Psoas muscle (tissue), 8 donors: Measurements from ENCODE around the gene ZNF716. TPM values are rescaled to one million over a fixed set of nuclear protein-coding genes. Genes with fewer than 3 reads are reported as not detected.

Experiments
- ATAC-seq, 4 donors: fragments of 200-7000 bp; cut with Tn5 transposase; one replicate each; pipeline ENCODE4 v1.9.1; 2020; ENCODE audit warnings: moderate library complexity in 3 of 4, mild to moderate bottlenecking in 2 of 4
- DNase-seq, 2 donors: peaks; one replicate each; pipeline ENCODE4 v3.0.0-alpha.2; 2020
- H3K27ac ChIP-seq: fragments of 200-600 bp; one replicate; pipeline ENCODE4 v1.8.0; 2022
- H3K27me3 ChIP-seq, 3 donors: fragments of 200-600 bp in 1 of 3; one replicate each; pipeline versions ENCODE4 v1.6.1 to v1.8.0; 2013 to 2022; ENCODE audit warnings: low read length in 2 of 3, mild to moderate bottlenecking in 2 of 3, moderate library complexity in 1 of 3; ENCODE audit not compliant: insufficient read depth in 3 of 3
- H3K36me3 ChIP-seq, 2 donors: fragments of 200-600 bp in 1 of 2; one replicate each; pipeline versions ENCODE4 v1.6.1 to v1.8.0; 2013 to 2022; ENCODE audit warnings: low read depth in 1 of 2, mild to moderate bottlenecking in 1 of 2, moderate library complexity in 1 of 2; ENCODE audit not compliant: insufficient read depth in 1 of 2
- H3K4me1 ChIP-seq: fragments of 200-600 bp; one replicate; pipeline ENCODE4 v1.8.0; 2022
- H3K4me3 ChIP-seq: fragments of 200-600 bp; one replicate; pipeline ENCODE4 v1.8.0; 2022; ENCODE audit warnings: mild to moderate bottlenecking
- H3K9me3 ChIP-seq: fragments of 200-600 bp; one replicate; pipeline ENCODE4 v1.8.0; 2022
- WGBS, 3 donors: extraction: QIAGEN DNeasy Blood & Tissue Kit; methylation state at CpG; one replicate each; pipeline versions ENCODE4 v1.1.6 to v1.1.7; 2013; 5-methylcytosine and 5-hydroxymethylcytosine counted together
- intact Hi-C, 2 donors: fragments of 100-400 bp; cut with DNase I; formaldehyde crosslinking; loops; one replicate each; pipeline versions ENCODE4 v1.11.0 to v1.14.2; 2022
- polyA plus RNA-seq, 3 donors: library from polyadenylated mRNA; stranded (reverse); fragments of 200-250 nt; gene quantifications; one replicate each; pipeline ENCODE4 v1.2.3, GENCODE V29; 2013
- total RNA-seq, 4 donors: library from RNA; stranded (reverse); fragmentation: NEBNext Ultra II Directional in 2 of 4; extraction: Animal tissue kit (Norgen Biotek cat#: 25700) in 2 of 4; gene quantifications; one replicate each; pipeline versions ENCODE4 v1.2.1 to v1.2.4, GENCODE V29; 2021 to 2023
- TF ChIP-seq, protein P1 (sequence below): fragments of 200-600 bp; IDR thresholded peaks from one replicate; pipeline ENCODE4 v1.8.0; 2022; ENCODE audit warnings: antibody characterized with exemption
- donor health status: healthy with polysubstance abuse.
- donor health status: DM: no; HTN: no; CAD: no; lungs with moderate emphysema.
- donor health status: Bipolar disorder and iron deficiency.
- donor health status: healthy.
- donor health status: DM: yes; HTN: yes; CAD: no.
- donor health status: DM: no; HTN: no; CAD: no.
- donor health status: DM: no; HTN: no; CAD: no.
- donor health status: DM: yes; HTN: yes; CAD: no.

Gene ZNF716
- total and polyA plus RNA-seq, 7 donors, result not detected

DNA sequence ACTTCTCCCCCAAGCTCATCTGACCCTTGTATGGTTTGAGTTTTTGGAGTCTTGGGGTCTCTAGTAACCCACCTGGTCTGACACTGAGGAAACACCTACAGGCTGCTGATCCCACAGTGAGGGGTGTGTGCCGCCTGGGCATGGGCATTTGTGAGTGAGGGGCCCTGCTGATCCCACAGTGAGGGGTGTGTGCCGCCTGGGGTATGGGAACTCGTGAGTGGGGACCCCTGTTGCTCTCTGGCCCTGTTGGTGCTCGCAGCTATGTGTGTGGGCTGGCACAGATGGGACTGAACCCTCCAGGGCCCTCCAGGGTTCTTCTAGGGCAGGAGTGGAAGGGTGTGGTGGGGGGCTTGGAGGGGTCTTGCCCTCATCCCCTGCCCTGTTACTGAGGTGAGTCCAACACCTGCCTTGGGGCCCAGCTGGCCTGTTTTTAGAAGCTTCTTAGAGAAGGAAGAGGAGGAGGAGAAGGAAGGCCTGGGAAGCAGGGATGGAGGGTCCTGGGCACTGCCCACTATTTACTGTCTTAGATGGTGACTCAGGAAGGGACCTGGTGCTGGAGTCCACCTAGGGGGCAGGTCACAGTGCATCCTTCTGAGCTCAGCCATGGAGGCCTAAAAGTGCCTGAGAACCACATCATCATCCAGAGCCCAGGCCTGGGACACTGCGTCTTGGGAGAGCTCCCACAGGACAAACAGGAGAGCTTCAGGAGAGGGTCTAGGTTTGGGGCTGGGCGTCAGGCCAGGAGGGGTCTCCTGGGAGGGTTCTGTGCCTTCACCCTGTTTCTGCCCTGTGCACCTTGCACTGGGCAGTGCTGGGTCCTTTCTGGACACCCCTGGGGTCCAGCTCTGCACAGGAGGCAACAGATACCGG, 36.2 kb upstream of the ZNF716 start:
- H3K9me3 ChIP-seq, result no peaks in the 10 kb centered on the region
- intact Hi-C loops, result no loop called here
- H3K36me3 ChIP-seq, result no peaks in the 10 kb centered on the region
- TF ChIP-seq, protein P1, sequence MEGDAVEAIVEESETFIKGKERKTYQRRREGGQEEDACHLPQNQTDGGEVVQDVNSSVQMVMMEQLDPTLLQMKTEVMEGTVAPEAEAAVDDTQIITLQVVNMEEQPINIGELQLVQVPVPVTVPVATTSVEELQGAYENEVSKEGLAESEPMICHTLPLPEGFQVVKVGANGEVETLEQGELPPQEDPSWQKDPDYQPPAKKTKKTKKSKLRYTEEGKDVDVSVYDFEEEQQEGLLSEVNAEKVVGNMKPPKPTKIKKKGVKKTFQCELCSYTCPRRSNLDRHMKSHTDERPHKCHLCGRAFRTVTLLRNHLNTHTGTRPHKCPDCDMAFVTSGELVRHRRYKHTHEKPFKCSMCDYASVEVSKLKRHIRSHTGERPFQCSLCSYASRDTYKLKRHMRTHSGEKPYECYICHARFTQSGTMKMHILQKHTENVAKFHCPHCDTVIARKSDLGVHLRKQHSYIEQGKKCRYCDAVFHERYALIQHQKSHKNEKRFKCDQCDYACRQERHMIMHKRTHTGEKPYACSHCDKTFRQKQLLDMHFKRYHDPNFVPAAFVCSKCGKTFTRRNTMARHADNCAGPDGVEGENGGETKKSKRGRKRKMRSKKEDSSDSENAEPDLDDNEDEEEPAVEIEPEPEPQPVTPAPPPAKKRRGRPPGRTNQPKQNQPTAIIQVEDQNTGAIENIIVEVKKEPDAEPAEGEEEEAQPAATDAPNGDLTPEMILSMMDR, result no peak
- no peak overlapping the region for H3K27ac ChIP-seq
- DNase-seq (no peak), ATAC-seq (no peak)
- no peak overlapping the region for H3K4me3 ChIP-seq
- 53 to 58% methylated on average over 3 to 7 of the region's 7 CpGs; no CpG with 5 or more reads in 1 of the 3 donors for WGBS, 3 donors
- no peaks in the 10 kb centered on the region for H3K27me3 ChIP-seq
- H3K4me1 ChIP-seq, result no peaks in the 10 kb centered on the region

DNA sequence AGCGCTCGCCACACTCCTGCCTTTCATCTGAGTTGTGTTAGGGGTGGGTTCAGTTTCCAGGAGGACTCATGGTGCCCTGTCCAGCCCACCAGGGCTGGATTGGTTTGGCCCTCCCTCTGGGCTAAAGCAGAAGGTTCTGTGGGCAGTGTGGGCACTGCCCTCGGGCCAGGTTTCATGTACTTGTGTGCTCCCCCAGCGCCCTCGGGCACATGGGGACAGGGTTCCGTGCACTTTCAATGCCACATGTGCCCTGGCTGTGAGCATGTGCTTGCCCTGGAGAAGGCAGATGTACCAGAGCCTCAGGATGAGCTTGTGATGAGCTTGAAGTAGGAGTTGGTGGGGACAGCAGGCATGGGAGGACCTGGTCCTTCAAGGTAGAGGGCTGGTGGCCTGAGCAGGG, 35.6 kb upstream of the ZNF716 start:
- intact Hi-C loops, result no loop called here

DNA sequence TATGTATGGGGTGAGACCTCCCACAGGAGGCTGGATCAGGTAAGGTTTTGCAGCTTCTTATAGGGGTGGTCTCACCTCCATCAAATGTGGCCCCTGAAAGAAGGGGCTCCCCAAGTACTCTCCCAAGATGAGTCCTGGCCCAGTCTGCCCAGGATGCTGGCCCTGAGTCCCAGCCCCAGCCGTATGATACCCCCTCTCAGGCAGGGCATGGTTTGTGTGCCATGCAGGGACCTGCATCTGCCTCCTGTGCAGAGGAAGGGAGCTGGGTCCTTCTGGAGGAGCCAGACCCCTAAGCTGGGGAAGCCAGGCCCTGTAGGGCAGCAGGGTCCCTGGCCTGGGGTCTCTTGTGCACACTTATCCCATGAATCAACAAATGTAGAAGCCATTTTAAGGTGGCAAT, 35.1 kb upstream of the ZNF716 start:
- Histone ChIP-seq H3K27ac (no peak overlapping the region), H3K9me3 (no peaks in the 10 kb centered on the region), H3K27me3 (no peaks in the 10 kb centered on the region), H3K36me3 (no peaks in the 10 kb centered on the region), H3K4me1 (no peaks in the 10 kb centered on the region), H3K4me3 (no peak overlapping the region)
- no peak for DNase-seq
- 57% methylated on average over 1 of the region's 1 CpG; no CpG with 5 or more reads in 2 of the 3 donors for WGBS, 3 donors
- intact Hi-C loops, result no loop called here
- ATAC-seq, result no peak
- TF ChIP-seq, protein P1, result no peak

More for the DNA sequence above, 35.6 kb upstream of the ZNF716 start:
- DNase-seq (no peak), ATAC-seq (no peak)
- Histone ChIP-seq H3K36me3 (no peaks in the 10 kb centered on the region), H3K9me3 (no peaks in the 10 kb centered on the region), H3K4me1 (no peaks in the 10 kb centered on the region), H3K4me3 (no peak overlapping the region), H3K27me3 (no peaks in the 10 kb centered on the region), H3K27ac (no peak overlapping the region)
- TF ChIP-seq, protein P1, result no peak
- 75 to 81% methylated on average over 5 to 6 of the region's 6 CpGs; no CpG with 5 or more reads in 1 of the 3 donors for WGBS, 3 donors

DNA sequence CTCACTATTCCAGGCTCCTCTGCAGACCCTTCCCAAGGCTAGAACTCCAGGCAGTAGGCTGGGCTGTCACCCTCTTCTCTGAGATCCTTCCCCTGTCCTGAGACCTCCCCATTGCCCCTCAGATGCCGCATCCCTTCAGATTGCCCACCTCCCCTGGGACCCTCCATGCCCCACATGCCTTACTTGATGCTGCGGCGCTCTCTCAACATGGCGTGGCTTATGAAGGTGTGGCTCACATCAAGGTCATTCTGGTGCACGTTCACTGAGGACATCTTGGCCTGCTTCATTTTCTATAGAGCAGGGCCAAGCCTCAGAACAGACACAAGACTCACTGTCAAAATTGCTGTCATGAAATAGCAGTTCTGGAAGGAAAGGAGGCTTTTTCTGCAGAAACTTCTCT, 34.7 kb upstream of the ZNF716 start:
- TF ChIP-seq, protein P1, result no peak
- Histone ChIP-seq H3K9me3 (no peaks in the 10 kb centered on the region), H3K27me3 (no peaks in the 10 kb centered on the region), H3K27ac (no peak overlapping the region), H3K4me3 (no peak overlapping the region), H3K36me3 (no peaks in the 10 kb centered on the region), H3K4me1 (no peaks in the 10 kb centered on the region)
- intact Hi-C loops, result no loop called here
- no peak for ATAC-seq
- 71 to 77% methylated on average over 4 to 5 of the region's 5 CpGs; no CpG with 5 or more reads in 1 of the 3 donors for WGBS, 3 donors
- no peak for DNase-seq
